GM23338 (cell line): ENCODE measurements around the gene MYRFL. TPM values are rescaled to one million over a fixed set of nuclear protein-coding genes. Genes with fewer than 3 reads are reported as not detected.

Experiments used
- ATAC-seq: fragments of 200-7000 bp; cut with Tn5 transposase; 3 replicates; pipeline ENCODE4 v1.9.1; 2020
- DNase-seq: peaks from one replicate; pipeline ENCODE4 v3.0.0-alpha.2; 2015; ENCODE audit warnings: low spot score
- H2AFZ ChIP-seq: fragments of 200-600 bp; sonication (generic); 2 replicates; pipeline ENCODE4 v1.8.0; 2016; ENCODE audit warnings: antibody characterized with exemption, mild to moderate bottlenecking, moderate library complexity
- H3F3A ChIP-seq: fragments of 200-600 bp; sonication (generic); replicated peaks from 2 replicates; pipeline ENCODE4 v1.8.0; 2017; ENCODE audit warnings: antibody characterized with exemption, mixed run types, low read depth
- H3K27ac ChIP-seq: fragments of 200-600 bp; sonication (generic); 2 replicates; pipeline ENCODE4 v1.6.1; 2016; ENCODE audit warnings: low read depth
- H3K27me3 ChIP-seq: fragments of 200-600 bp; sonication (generic); 2 replicates; pipeline ENCODE4 v1.8.0; 2016; ENCODE audit warnings: mild to moderate bottlenecking, mixed run types, moderate library complexity; ENCODE audit not compliant: insufficient read depth
- H3K36me3 ChIP-seq: fragments of 200-600 bp; sonication (generic); 2 replicates; pipeline ENCODE4 v1.8.0; 2016; ENCODE audit warnings: mild to moderate bottlenecking; ENCODE audit not compliant: insufficient read depth
- H3K4me1 ChIP-seq: fragments of 200-600 bp; sonication (generic); 2 replicates; pipeline ENCODE4 v1.8.0; 2016; ENCODE audit warnings: mild to moderate bottlenecking, moderate library complexity; ENCODE audit not compliant: insufficient read depth
- H3K4me2 ChIP-seq: fragments of 200-600 bp; sonication (generic); 2 replicates; pipeline ENCODE4 v1.7.1; 2017; ENCODE audit warnings: mixed run types
- H3K4me3 ChIP-seq: fragments of 200-600 bp; sonication (generic); 2 replicates; pipeline ENCODE4 v1.6.1; 2016; ENCODE audit warnings: mixed run types
- H3K79me2 ChIP-seq: fragments of 200-600 bp; sonication (generic); replicated peaks from 2 replicates; pipeline ENCODE4 v1.8.0; 2017; ENCODE audit warnings: mild to moderate bottlenecking; ENCODE audit not compliant: insufficient read depth
- H3K9me2 ChIP-seq: fragments of 200-600 bp; sonication (generic); 2 replicates; pipeline ENCODE4 v1.8.0; 2017; ENCODE audit not compliant: insufficient read depth
- H4K20me1 ChIP-seq: fragments of 200-600 bp; sonication (generic); replicated peaks from 2 replicates; pipeline ENCODE4 v1.8.0; 2017; ENCODE audit warnings: mild to moderate bottlenecking; ENCODE audit not compliant: insufficient read depth
- H3K27ac Mint-ChIP-seq: 2 replicates; pipeline ENCODE4 v1.8.0; 2020; ENCODE audit warnings: inconsistent platforms, mild to moderate bottlenecking, moderate library complexity, mixed read lengths
- H3K27me3 Mint-ChIP-seq: 3 replicates; pipeline ENCODE4 v1.8.0; 2022; ENCODE audit warnings: low read depth, mild to moderate bottlenecking, moderate library complexity, mixed read lengths, inconsistent platforms; ENCODE audit not compliant: insufficient read depth, poor library complexity
- H3K36me3 Mint-ChIP-seq: 3 replicates; pipeline ENCODE4 v1.8.0; 2021; ENCODE audit warnings: low read depth, mild to moderate bottlenecking, inconsistent platforms, moderate library complexity, mixed read lengths
- H3K4me1 Mint-ChIP-seq: 3 replicates; pipeline ENCODE4 v1.8.0; 2020; ENCODE audit warnings: mild to moderate bottlenecking, inconsistent platforms, mixed read lengths
- H3K4me3 Mint-ChIP-seq: 3 replicates; pipeline ENCODE4 v1.8.0; 2021; ENCODE audit warnings: moderate library complexity, mild to moderate bottlenecking, inconsistent platforms, mixed read lengths
- H3K9me3 Mint-ChIP-seq: 3 replicates; pipeline ENCODE4 v1.8.0; 2020; ENCODE audit warnings: moderate library complexity, mild to moderate bottlenecking, inconsistent platforms, mixed read lengths
- CREB1 ChIP-seq: fragments of 250-450 bp; sonication (Bioruptor Pico); IDR thresholded peaks from 2 replicates; pipeline ENCODE4 v1.5.0; 2020; ENCODE audit warnings: low read depth, mild to moderate bottlenecking, moderate library complexity
- POLR2AphosphoS5 ChIP-seq: IDR thresholded peaks from 2 replicates; pipeline ENCODE4 v1.6.1; 2016; ENCODE audit warnings: antibody characterized with exemption, low read depth
- ZNF331 ChIP-seq: fragments of 250-450 bp; sonication (Bioruptor Pico); IDR thresholded peaks from 2 replicates; pipeline ENCODE4 v1.5.0; 2020; ENCODE audit warnings: low read depth, mild to moderate bottlenecking, moderate library complexity
- polyA plus RNA-seq: library from polyadenylated mRNA; unstranded; fragments of >200 nt; fragmentation: Nextera tagmentation; extraction: Ambion mirVana; gene quantifications from 2 replicates; pipeline ENCODE4 v1.2.1, GENCODE V29; 2016
- total RNA-seq: library from RNA; depleted of rRNA; stranded (reverse); fragments of >200 nt; shearing (Covaris generic); gene quantifications from 2 replicates; pipeline ENCODE4 v1.2.3, GENCODE V29; 2014
- TF ChIP-seq, protein P1 (sequence below): IDR thresholded peaks from one replicate; pipeline ENCODE4 v1.6.1; 2018; ENCODE audit warnings: antibody characterized with exemption; ENCODE audit not compliant: unreplicated experiment
- TF ChIP-seq, protein P2 (sequence below): fragments of 250-450 bp; sonication (Bioruptor Pico); IDR thresholded peaks from 2 replicates; pipeline ENCODE4 v1.5.0; 2020; ENCODE audit warnings: mild to moderate bottlenecking, moderate library complexity

MYRFL gene
- total and polyA plus RNA-seq, 2 experiments from 2014 or later, result 2.3 to 2.8 TPM

DNA sequence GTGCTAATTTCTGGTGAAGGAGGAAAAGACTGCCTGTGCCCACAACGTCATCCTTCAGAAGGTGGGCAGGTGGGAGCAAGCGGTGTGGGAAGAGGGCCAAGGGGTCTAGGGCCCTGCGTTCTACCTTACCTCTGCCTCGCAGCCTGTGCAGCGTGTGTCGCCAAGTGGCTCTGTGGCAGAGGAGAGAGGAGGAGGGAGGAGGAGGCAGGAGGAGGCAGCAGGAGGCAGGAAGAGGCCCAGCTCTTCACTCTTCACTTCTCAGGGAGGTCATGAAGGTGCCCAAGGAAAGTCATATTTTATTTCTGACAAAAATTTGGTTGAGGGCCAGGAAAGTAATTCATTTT is 177.9 kb downstream of the MYRFL start:
- no peaks in the 10 kb centered on the region for H3K27me3 ChIP-seq
- TF ChIP-seq, protein P1, sequence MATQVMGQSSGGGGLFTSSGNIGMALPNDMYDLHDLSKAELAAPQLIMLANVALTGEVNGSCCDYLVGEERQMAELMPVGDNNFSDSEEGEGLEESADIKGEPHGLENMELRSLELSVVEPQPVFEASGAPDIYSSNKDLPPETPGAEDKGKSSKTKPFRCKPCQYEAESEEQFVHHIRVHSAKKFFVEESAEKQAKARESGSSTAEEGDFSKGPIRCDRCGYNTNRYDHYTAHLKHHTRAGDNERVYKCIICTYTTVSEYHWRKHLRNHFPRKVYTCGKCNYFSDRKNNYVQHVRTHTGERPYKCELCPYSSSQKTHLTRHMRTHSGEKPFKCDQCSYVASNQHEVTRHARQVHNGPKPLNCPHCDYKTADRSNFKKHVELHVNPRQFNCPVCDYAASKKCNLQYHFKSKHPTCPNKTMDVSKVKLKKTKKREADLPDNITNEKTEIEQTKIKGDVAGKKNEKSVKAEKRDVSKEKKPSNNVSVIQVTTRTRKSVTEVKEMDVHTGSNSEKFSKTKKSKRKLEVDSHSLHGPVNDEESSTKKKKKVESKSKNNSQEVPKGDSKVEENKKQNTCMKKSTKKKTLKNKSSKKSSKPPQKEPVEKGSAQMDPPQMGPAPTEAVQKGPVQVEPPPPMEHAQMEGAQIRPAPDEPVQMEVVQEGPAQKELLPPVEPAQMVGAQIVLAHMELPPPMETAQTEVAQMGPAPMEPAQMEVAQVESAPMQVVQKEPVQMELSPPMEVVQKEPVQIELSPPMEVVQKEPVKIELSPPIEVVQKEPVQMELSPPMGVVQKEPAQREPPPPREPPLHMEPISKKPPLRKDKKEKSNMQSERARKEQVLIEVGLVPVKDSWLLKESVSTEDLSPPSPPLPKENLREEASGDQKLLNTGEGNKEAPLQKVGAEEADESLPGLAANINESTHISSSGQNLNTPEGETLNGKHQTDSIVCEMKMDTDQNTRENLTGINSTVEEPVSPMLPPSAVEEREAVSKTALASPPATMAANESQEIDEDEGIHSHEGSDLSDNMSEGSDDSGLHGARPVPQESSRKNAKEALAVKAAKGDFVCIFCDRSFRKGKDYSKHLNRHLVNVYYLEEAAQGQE, result no peak
- TF ChIP-seq ZNF331 (CRISPR knock-in tag) (no peak), CREB1 (CRISPR knock-in tag) (no peak), POLR2AphosphoS5 (no peak)
- TF ChIP-seq, protein P2, sequence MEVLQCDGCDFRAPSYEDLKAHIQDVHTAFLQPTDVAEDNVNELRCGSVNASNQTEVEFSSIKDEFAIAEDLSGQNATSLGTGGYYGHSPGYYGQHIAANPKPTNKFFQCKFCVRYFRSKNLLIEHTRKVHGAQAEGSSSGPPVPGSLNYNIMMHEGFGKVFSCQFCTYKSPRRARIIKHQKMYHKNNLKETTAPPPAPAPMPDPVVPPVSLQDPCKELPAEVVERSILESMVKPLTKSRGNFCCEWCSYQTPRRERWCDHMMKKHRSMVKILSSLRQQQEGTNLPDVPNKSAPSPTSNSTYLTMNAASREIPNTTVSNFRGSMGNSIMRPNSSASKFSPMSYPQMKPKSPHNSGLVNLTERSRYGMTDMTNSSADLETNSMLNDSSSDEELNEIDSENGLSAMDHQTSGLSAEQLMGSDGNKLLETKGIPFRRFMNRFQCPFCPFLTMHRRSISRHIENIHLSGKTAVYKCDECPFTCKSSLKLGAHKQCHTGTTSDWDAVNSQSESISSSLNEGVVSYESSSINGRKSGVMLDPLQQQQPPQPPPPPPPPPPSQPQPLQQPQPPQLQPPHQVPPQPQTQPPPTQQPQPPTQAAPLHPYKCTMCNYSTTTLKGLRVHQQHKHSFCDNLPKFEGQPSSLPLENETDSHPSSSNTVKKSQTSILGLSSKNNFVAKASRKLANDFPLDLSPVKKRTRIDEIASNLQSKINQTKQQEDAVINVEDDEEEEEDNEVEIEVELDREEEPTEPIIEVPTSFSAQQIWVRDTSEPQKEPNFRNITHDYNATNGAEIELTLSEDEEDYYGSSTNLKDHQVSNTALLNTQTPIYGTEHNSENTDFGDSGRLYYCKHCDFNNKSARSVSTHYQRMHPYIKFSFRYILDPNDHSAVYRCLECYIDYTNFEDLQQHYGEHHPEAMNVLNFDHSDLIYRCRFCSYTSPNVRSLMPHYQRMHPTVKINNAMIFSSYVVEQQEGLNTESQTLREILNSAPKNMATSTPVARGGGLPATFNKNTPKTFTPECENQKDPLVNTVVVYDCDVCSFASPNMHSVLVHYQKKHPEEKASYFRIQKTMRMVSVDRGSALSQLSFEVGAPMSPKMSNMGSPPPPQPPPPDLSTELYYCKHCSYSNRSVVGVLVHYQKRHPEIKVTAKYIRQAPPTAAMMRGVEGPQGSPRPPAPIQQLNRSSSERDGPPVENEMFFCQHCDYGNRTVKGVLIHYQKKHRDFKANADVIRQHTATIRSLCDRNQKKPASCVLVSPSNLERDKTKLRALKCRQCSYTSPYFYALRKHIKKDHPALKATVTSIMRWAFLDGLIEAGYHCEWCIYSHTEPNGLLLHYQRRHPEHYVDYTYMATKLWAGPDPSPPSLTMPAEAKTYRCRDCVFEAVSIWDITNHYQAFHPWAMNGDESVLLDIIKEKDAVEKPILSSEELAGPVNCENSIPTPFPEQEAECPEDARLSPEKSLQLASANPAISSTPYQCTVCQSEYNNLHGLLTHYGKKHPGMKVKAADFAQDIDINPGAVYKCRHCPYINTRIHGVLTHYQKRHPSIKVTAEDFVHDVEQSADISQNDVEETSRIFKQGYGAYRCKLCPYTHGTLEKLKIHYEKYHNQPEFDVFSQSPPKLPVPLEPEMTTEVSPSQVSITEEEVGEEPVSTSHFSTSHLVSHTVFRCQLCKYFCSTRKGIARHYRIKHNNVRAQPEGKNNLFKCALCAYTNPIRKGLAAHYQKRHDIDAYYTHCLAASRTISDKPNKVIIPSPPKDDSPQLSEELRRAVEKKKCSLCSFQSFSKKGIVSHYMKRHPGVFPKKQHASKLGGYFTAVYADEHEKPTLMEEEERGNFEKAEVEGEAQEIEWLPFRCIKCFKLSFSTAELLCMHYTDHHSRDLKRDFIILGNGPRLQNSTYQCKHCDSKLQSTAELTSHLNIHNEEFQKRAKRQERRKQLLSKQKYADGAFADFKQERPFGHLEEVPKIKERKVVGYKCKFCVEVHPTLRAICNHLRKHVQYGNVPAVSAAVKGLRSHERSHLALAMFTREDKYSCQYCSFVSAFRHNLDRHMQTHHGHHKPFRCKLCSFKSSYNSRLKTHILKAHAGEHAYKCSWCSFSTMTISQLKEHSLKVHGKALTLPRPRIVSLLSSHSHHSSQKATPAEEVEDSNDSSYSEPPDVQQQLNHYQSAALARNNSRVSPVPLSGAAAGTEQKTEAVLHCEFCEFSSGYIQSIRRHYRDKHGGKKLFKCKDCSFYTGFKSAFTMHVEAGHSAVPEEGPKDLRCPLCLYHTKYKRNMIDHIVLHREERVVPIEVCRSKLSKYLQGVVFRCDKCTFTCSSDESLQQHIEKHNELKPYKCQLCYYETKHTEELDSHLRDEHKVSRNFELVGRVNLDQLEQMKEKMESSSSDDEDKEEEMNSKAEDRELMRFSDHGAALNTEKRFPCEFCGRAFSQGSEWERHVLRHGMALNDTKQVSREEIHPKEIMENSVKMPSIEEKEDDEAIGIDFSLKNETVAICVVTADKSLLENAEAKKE, result no peak
- H2AFZ ChIP-seq, result peak overlapping the region; percentile 63

More for the DNA sequence above, 177.9 kb downstream of the MYRFL start:
- H3K4me1 Mint-ChIP-seq, result 0 out of 3 replicates have a peak, but pooled peaks cover 4% of the 10 kb centered on the region
- no peaks in the 10 kb centered on the region for H4K20me1 ChIP-seq
- H3K36me3 Mint-ChIP-seq, result 0 out of 3 replicates have a peak, but pooled peaks cover under 1% of the 10 kb centered on the region
- H3K4me2 ChIP-seq, result no peak overlapping the region
- H3K4me1 ChIP-seq, result no peaks in the 10 kb centered on the region; the same call in 1 of the 2 replicates
- no peaks in the 10 kb centered on the region for H3K9me3 Mint-ChIP-seq
- H3F3A ChIP-seq, result no peaks in the 10 kb centered on the region
- H3K27ac ChIP-seq, result no peak overlapping the region
- H3K27ac Mint-ChIP-seq, result no peak overlapping the region; the same call in 1 of the 2 replicates
- H3K36me3 ChIP-seq, result no peaks in the 10 kb centered on the region
- no peak overlapping the region for H3K4me3 Mint-ChIP-seq
- DNase-seq (no peak), ATAC-seq (no peak)
- no peaks in the 10 kb centered on the region; the same call in none of the 2 replicates for H3K9me2 ChIP-seq
- peaks cover 2% of the 10 kb centered on the region for H3K27me3 Mint-ChIP-seq
- no peaks in the 10 kb centered on the region for H3K79me2 ChIP-seq
- no peak overlapping the region for H3K4me3 ChIP-seq
